Breast epithelium (tissue), 3 donors: ENCODE data around the gene NCK2.

Experiments
- POLR2A ChIP-seq: fragments of 450-650 bp; IDR thresholded peaks from one replicate; pipeline ENCODE4 v1.6.1; 2016; ENCODE audit warnings: antibody characterized with exemption, mild to moderate bottlenecking, moderate library complexity
- POLR2AphosphoS5 ChIP-seq, 3 donors: sonication (generic); formaldehyde crosslinking; IDR thresholded peaks; one replicate each; pipeline ENCODE4 v1.6.1; 2017; ENCODE audit warnings: antibody characterized with exemption in 3 of 3
- TF ChIP-seq, protein P1 (sequence below), 3 donors: fragments of 450-650 bp; IDR thresholded peaks; one replicate each; pipeline ENCODE4 v1.5.1; 2016 to 2017; ENCODE audit warnings: antibody characterized with exemption in 3 of 3, mild to moderate bottlenecking in 3 of 3, moderate library complexity in 3 of 3

DNA sequence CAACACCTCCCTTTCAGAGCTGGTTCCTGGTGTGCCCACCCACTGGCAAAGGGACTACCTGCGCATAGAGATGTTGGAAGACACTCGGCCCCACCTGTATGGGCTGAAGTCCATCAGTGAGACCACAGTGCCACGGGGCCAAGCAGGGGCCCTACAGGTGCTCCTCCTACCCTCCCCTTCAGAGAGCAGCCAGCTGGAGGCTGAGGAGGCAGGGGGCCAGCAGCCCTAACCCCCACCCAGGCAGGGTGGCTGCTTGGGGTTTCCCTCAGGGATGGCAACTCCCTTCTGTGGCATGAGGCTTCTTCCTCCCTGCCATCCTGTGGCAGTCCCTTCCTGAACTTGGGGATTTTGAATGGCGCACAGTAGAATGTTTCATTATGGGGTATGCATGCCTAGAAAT, 125.3 kb downstream of the NCK2 start:
- TF ChIP-seq POLR2A (no peak), POLR2AphosphoS5 (IDR thresholded peaks at IDR 0.05) (no peak)
- TF ChIP-seq, protein P1, sequence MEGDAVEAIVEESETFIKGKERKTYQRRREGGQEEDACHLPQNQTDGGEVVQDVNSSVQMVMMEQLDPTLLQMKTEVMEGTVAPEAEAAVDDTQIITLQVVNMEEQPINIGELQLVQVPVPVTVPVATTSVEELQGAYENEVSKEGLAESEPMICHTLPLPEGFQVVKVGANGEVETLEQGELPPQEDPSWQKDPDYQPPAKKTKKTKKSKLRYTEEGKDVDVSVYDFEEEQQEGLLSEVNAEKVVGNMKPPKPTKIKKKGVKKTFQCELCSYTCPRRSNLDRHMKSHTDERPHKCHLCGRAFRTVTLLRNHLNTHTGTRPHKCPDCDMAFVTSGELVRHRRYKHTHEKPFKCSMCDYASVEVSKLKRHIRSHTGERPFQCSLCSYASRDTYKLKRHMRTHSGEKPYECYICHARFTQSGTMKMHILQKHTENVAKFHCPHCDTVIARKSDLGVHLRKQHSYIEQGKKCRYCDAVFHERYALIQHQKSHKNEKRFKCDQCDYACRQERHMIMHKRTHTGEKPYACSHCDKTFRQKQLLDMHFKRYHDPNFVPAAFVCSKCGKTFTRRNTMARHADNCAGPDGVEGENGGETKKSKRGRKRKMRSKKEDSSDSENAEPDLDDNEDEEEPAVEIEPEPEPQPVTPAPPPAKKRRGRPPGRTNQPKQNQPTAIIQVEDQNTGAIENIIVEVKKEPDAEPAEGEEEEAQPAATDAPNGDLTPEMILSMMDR (IDR thresholded peaks at IDR 0.05) = no peak
